ENCODE data around the gene BLZF1.
"Not testable (repeated sequence)": the region's sequence is repeated elsewhere in the genome, so short reads cannot be mapped to it uniquely, and the experiment has no call there.

Gene BLZF1, protein sequence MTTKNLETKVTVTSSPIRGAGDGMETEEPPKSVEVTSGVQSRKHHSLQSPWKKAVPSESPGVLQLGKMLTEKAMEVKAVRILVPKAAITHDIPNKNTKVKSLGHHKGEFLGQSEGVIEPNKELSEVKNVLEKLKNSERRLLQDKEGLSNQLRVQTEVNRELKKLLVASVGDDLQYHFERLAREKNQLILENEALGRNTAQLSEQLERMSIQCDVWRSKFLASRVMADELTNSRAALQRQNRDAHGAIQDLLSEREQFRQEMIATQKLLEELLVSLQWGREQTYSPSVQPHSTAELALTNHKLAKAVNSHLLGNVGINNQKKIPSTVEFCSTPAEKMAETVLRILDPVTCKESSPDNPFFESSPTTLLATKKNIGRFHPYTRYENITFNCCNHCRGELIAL
- total RNA-seq: 38.6 to 50.4 reads per million in 2 donors

DNA sequence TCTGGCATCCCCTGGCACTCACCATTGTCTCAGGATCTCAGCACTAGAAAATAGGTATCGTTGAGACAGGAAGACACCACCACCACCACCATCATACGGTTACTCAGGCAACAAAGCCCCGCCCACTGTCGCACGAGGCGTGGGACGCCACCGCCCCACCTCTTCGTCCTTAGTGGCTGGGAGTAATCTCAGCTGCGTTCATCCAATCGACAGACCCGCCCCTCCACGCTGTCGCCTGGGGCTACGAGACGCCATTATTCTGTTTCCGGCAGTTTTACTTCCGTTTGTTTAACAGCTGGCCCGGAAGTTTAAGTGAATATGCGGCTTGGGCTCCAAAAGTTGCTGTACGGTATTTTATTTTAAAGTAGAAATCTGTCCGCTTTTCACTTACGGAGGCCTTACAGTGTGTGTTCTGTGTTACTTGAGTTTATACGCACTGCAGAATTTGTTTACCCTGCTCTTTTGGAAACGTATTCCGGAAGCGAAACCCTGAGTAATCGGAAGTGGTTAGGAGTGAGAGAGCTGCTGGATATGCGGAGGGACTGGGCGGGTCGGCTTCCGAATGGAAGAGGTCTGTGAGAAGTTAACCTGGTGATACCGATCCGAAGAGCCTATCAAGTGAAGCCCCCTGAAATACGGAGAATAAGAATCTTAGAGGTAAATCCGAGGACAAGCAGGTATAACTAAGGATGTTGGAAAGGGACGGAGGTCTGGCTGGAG lies at the start of gene BLZF1, which contains the start of gene NME7:
Gene BLZF1 (plus strand): TSS at position 510 of the 720 bp plus-strand sequence. CDS start 1,328 bp downstream, outside the sequence.
Gene NME7 (minus strand): TSS at position 112 of the 720 bp plus-strand sequence. CDS start 87 bp downstream, at position 25.
- peak; percentile 86 for DNase-seq

DNA sequence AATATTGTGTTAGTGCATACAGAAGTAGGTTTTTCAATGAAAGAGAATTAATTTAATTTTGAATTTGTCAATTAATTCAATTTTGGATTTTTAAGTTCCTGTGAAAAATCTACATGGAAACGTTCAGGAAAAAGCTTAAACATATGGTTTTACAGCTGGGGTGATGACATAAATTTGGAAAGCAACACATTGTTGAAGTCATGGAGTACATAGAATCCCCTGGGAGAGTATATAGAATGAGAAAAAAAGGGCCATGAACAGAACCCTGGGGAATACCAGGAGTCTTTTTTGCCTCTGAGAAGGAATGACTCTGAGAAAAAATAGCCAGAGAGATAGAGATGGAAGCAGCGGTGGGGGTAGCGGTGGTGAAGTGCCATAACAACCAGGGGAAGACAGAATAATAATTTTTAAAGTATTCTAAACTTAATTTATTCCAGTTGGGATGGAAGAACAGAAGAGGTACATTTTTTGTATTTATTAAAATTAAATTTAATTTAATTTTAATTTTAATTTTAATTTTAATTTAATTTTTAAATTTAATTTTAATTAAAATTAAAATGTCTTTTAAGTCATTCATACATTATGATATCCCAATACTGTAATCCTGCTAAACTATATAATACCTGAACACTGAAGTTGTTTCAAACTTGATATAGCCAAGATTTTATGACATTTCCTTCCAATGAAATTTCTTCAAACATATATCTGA lies 49.3 kb upstream of the BLZF1 start:
- no peak for DNase-seq

DNA sequence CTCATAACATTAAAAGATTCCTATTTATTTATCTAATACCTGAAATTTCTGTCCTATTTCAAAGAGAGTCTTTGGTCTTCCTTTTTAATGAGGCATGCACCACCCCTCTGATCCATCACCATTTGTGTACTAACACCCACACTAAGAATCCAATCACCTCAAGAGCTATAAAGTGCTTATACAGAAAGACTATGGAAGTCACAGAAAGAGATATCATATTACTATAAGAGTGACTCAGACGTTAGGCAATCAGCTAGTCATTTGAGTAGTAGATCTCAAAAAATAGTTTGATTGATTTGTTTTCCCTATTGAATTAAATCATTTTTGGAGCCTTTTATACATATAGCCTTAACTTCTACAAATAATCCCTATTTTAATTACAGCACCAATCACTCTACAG lies 46.5 kb upstream of the BLZF1 start:
- DNase-seq: no peak

DNA sequence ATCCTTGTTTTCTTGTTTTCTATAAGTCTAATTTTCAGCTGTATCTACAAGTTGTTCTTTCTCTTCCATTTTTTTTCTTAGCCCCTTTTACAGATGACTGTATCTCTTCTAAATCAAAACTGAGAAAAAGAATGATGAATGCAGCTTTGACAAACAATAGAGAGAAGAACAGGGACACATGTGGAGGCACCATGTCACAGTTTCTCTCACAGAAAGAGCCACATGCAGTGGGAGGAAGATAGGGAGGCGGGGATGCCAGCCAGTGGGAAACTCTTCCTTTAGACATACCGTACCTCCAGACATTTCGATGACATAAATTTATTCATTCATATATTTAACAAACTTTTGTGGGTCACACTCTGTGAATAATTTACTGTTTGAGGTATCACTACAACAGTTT lies 45.9 kb upstream of the BLZF1 start:
- DNase-seq: no peak

DNA sequence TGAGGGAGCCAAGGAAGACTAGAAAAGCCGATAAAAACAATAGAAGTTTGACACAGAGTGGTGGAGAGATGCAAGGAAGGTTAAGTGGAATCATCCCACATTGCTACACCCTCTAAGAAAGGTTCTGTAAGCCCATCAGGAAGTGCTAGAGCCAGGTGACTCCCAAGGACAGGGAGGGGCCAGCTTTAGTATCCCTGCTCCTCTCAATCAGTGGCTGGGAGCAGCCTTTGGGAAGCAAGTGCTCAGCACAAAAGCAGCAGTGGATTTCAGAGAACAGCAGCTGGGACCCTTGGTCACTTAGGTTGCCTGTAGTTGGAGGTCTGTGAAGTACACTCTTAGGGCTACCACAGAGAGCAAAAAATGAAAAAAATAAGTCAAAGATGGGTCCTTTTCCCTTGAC lies 42.9 kb upstream of the BLZF1 start:
- no peak for DNase-seq

DNA sequence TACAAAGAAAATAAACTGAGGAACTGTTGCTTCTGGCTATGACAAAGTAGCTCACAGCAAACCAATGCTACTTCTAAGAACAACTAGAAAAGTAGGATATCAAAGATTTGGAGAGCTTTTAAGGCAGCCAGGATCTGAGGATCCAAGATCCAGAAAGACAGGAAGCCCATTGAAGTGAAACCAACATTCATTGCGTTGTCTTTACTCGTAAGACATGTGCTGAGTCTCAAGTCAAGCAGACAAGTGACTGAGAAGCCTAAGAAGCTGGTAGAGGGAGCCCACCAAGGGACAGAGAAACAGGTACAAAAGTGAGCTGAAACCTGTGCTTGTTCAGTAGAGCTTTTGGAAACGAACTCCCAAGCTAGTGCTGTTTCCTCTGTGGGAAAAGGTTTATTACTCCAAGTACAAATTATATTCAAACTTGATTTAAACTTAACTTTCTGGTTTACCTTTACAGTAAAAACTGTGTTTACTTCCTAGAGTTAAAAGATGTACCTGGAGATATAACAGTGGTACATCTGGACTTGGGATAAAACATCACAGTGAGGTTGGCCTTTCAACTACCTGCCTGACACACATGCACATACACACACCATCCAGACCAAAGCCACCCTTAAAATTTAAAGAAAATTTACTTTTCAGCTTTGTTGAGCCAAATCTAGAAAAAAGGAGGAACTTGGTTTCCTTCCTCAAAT lies 41.6 kb upstream of the BLZF1 start:
- no peak for DNase-seq

DNA sequence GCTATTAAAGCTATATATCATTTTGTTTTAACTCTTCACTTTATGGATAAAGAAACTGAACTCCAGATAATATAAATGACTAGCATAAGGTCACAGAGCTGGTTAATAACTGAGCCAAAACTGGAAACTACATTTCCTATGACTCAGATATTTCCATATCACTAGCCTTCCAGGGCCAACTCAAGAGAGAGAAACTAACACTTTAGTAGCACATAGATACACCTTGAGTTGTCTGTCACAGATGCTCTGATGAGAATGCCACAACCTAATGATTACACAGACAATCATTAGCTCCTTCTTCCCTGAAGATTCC lies 41.1 kb upstream of the BLZF1 start:
- DNase-seq: no peak

DNA sequence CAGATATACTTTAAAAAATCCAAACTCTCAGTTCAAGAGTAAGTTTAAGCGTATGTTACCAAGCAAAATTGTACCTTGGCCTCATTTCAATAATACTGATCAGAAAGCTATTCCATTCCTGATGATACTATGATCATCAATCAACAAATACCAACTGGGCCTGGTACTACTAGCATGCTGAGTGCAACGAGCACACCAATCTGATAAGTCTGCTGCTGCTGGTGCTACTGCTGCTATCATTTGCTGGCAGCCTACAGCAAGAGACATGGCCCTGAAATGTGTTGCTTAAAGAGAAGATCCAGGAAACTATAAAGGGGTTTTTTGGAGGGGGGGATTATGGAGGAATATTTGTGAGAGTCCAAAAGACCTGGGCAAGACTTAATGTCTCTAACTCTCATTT lies 40.1 kb upstream of the BLZF1 start:
- no peak for DNase-seq

DNA sequence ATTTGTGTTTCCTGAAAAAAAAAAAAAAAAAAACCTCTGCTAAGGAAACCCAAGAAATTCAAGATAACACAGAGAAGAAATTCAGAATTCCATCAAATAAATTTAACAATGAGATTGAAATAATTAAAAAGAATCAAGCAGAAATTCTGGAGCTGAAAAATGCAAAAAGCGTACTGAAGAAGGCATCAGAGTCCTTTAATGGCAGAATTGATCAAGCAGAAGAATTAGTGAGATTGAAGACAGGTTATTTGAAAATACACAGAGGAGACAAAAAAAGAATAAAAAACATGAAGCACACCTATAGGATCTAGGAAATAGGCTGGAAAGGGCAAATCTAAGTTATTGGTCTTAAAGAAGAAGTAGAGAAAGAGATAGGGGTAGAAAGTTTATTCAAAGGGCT lies 38.6 kb upstream of the BLZF1 start:
- DNase-seq: no peak

DNA sequence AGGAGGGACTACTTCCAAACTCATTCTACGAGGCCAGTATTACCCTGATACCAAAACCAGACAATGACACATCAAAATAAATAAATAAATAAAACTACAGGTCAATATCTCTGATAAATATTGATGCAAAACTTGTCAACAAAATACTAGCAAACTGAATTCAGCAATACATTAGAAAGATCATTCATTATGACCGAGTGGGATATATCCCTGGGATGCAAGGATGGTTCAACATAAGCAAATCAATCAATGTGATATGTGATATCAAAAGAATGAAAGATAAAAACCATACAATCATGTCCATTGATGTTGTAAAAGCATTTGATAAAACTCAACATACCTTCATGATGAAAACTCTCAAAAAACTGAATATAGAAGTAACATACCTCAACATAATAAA lies 37.1 kb upstream of the BLZF1 start:
- DNase-seq: no peak

DNA sequence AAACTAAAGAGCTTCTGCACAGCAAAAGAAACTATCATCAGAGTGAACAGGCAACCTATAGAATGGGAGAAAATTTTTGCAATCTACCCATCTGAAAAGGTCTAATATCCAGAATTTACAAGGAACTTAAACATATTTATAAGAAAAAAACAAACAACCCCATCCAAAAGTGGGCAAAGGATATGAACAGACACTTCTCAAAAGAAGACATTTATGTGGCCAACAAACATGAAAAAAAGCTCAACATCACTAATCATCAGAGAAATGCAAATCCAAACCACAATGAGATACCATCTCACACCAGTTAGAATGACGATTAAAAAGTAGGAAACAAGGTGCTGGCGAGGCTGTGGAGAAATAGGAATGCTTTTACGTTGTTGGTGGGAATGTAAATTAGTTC lies 33.3 kb upstream of the BLZF1 start:
- DNase-seq: not testable (repeated sequence)

DNA sequence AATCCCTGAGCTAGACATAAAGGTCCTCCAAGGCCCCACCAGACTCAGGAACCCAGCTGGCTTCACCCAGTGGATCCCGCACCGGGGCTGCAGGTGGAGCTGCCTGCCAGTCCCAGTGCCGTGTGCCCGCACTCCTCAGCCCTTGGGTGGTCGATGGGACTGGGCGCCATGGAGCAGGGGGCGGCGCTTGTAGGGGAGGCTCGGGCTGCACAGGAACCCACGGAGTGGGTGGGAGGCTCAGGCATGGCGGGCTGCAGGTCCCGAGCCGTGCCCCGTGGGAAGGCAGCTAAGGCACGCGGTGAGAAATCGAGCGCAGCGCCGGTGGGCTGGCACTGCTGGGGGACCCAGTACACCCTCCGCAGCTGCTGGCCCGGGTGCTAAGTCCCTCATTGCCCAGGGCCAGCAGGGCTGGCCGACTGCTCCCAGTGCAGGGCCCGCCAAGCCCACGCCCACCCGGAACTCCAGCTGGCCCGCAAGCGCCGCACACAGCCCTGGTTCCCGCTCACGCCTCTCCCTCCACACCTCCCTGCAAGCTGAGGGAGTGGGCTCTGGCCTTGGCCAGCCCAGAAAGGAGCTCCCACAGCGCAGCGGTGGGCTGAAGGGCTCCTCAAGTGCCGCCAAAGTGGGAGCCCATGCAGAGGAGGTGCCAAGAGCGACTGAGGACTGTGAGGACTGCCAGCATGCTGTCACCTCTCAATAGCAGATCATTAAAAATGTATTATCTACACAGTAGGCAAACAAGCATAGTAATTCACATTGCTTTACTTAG lies 30.9 kb upstream of the BLZF1 start:
- DNase-seq: not testable (repeated sequence)

DNA sequence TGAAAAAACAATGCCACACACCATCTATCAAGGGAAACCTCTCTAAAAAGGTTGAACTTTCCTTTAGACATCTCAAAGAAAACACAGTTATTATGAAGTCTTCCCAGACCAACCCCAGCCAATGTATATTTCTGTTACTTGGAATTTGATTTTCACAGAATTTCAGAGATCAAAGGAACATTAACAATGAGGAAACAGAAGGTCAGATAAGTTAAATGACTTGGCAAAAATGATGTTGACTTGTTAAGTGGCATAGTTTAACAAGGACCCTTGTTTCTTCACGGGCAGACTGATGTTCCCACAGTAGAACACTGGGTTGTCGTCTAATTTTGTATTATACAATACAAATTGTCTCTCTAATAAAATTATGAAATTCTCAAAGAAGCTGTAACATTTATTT lies 29.4 kb upstream of the BLZF1 start:
- no peak for DNase-seq

DNA sequence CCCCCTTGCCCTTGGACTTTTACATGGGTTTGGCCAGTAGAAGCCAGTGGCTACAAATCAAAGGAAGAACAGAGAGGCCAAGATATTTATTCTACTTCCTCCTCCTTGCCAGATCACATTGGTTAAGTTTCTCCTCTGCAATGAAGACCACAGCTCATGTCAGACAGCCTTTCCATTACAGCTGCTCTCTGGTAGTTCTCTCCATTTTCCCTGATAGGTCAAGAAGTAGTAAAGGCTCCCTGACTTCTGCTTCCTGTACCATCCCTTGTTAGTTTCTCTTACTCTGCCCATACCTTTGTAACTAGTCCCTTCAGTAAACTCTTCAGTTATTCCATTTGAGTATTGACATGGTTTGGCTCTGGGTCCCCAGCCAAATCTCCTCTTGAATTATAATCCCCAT lies 28.2 kb upstream of the BLZF1 start:
- no peak for DNase-seq

DNA sequence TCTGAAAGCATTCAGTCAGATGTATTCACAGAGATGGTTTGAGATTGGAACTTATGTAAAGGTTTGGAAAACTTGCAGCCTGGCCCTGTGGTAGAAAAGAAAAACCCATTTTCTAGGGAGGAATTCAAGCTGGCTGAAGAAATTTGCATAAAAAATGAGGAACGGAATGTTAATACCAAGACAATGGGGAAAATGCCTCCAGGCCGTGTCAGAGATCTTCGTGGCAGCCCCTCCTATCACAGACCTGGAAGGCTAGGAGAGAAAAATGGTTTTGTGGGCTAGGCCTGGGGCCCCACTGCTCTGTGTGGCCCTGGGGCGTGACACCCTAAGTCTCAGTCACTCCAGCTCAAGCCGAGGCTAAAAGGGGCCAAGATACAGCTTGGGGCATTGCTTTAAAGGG lies 27.1 kb upstream of the BLZF1 start:
- DNase-seq: no peak

DNA sequence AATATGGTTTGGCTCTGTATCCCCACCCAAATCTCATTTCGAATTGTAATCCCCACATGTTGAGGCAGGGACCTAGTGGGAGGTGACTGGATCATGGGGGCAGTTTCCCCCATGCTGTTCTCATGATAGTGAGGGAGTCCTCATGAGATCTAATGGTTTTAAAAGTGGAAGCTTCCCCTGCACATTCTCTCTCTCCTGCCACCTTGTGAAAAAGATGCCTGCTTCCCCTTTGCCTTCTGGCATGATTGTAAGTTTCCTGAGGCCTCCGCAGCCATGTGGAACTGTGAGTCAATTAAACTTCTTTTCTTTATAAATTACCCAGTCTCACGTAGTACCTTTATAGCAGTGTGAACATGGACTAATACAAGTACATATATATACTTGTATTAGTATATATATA lies 25.9 kb upstream of the BLZF1 start:
- not testable (repeated sequence) for DNase-seq

DNA sequence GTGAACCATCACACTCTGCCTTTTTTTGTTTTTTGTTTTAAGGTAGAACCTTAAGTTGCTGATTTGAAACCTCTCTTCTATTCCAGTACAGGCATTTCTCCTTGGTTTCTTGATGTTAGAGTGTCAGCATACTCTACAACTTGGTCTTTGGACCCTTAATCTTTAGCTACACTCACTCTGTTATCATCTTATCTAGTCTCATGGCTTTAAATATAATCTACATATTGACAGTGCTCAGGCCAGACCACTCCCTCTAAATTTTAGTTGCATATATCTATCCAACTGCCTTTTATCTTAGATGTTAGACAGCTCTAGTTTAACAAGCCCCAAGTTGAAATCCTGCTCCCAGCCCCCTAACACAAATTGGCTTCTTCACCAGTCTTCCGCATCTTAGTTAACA lies 22.5 kb upstream of the BLZF1 start:
- DNase-seq: no peak

DNA sequence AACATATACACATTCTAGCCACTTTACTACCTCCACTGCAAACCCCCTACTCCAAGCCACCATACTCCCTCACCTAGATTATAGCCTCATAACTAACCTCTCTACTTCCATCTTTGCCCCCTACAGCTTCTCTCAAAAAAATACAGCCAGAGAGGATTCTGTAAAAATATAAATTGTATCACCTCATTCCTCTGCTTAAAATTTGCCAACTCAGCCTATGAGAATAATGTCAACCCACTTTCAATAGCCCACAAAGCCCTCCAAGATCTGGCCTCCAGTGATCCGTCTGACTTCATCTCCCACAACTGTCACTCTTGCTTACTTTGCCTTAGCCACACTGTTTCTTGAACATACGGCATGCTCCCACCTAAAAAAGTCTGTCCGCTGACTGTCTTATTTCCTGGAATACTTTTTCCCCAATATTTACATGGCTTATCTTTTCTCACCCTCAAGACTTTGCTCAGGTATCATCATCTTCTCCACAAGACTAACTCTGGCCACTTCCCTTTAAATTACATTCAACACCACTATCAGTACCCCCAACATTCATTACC lies 21.9 kb upstream of the BLZF1 start:
- DNase-seq: no peak

DNA sequence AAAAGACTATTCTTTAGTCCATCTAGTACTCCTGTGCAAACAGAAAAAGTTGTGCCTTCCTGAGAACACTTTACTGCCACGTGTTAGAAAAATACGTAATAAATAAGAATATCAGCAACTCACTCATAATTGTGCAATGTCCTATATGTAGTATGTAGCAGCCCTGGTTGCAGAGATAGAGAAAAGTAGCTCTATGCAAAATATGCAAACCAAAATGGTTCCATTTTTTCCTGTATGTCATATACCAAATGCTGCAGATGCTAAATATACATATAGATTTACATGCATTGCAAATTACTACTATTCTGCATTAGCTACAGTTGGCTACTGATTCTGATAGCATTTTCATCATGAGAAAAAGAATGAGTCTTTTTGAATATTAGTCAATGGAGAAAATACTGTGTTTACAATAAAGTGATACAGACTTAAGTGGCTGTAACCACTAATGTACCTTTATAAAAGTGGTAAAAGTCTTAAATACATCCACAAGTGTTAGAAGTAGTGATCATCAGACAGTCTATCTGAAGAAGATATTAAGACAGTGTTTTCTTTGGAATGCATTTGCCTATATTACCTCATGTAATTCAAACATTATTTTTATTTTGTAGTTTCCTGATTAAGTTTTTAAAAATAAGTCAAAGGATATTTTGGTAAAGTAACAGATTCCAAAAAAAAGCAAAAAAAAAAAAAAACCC lies 20.2 kb upstream of the BLZF1 start:
- DNase-seq: no peak

DNA sequence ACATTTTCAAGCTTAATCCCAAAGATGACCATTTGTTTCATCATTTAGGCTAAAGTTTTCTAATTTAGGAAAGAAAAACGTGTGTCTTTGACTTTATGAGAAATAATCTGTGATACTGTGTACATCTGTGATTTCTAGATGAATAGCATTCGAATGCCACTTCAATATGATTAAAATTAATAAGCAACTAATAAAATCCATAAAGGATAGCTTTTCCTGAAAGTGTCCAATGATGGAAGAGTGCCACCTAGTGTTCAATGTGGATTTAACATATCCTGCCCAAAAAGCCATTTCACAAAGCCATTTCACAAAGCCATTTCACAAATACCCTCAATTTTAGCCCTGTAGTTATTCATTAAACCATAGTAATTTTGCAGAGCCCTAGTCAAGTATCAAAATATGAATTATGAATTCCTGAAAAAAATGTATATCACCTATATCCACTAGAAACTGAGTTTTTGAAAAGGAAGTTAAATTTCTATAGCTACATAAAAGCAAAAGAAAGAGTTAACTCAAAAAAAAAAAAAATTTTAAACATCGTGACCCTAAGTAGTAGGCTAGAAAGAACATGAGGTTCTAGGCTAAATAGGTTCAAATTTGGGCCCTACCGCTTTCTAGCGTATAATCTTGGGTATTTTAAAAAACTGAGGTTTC lies 19.5 kb upstream of the BLZF1 start:
- DNase-seq: no peak

DNA sequence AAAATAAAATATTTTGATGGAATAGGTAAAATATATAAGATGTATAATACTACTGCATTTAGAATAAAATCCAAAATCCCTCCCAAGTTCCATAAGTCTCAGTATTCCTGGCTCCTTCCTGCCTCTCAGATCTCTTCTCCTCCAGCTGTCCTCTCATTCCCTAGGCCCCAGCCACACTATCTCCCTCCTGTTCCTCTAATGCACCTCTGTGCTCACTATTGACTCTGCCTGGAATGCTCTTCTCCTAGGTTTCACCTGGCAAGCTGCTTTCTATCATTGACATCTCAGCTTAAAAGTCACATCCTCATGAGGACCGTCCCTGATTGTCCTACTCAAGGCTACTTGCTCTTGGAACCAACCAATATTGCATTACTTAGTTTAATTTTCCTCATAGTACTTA lies 7.6 kb upstream of the BLZF1 start:
- no peak for DNase-seq
